HEK293 (cell line): ENCODE measurements around the gene HPSE2.

ENCODE experiments used
- TF ChIP-seq, protein P1 (sequence below): sonication (generic); formaldehyde crosslinking; IDR thresholded peaks from 2 replicates; pipeline ENCODE4 v1.8.1; 2022; ENCODE audit warnings: mild to moderate bottlenecking, moderate library complexity, missing genetic modification reagents
- TF ChIP-seq, protein P2 (sequence below): fragments of 450-650 bp; formaldehyde crosslinking; IDR thresholded peaks from 2 replicates; pipeline ENCODE4 v1.5.1; 2016; ENCODE audit warnings: missing biosample characterization, missing genetic modification characterization

DNA sequence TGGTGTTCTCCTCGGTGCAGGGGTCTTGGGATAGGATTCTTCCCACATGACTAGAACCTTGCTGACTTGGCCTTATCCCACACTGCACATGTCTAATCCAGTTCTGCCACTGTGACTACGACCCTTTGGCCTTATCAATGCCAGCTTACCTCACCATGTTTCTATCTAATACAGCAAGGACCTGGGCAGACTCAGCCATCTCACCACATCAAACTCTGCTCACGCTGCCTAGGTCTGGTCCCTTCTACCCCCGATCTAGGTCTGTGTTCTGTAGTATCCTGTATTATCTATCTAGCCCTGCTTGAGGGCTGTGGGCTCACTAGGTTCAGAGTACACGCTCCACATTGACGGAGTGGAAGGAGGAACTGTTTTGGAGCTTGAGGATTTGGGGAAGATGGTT is 282.4 kb downstream of the HPSE2 start:
- TF ChIP-seq, protein P1, sequence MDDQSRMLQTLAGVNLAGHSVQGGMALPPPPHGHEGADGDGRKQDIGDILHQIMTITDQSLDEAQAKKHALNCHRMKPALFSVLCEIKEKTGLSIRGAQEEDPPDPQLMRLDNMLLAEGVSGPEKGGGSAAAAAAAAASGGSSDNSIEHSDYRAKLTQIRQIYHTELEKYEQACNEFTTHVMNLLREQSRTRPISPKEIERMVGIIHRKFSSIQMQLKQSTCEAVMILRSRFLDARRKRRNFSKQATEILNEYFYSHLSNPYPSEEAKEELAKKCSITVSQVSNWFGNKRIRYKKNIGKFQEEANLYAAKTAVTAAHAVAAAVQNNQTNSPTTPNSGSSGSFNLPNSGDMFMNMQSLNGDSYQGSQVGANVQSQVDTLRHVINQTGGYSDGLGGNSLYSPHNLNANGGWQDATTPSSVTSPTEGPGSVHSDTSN (CRISPR knock-in tag): no peak
- TF ChIP-seq, protein P2, sequence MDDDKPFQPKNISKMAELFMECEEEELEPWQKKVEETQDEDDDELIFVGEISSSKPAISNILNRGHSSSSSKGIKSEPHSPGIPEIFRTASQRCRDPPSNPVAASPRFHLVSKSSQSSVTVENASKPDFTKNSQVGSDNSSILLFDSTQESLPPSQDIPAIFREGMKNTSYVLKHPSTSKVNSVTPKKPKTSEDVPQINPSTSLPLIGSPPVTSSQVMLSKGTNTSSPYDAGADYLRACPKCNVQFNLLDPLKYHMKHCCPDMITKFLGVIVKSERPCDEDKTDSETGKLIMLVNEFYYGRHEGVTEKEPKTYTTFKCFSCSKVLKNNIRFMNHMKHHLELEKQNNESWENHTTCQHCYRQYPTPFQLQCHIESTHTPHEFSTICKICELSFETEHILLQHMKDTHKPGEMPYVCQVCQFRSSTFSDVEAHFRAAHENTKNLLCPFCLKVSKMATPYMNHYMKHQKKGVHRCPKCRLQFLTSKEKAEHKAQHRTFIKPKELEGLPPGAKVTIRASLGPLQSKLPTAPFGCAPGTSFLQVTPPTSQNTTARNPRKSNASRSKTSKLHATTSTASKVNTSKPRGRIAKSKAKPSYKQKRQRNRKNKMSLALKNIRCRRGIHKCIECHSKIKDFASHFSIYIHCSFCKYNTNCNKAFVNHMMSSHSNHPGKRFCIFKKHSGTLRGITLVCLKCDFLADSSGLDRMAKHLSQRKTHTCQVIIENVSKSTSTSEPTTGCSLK (tag by site-specific recombination): no peak
